PFSK-1 (cell line): ENCODE data around the gene TCF7L1.

Experiments
- FOXP2 ChIP-seq: optimal IDR thresholded peaks from 2 replicates; pipeline ENCODE3; 2011; ENCODE audit warnings: borderline replicate concordance, control low read depth, inconsistent platforms; ENCODE audit not compliant: insufficient read depth; ENCODE audit errors: extremely low read length, extremely low read depth
- POLR2AphosphoS5 ChIP-seq: IDR thresholded peaks from 2 replicates; pipeline ENCODE4 v1.6.1; 2012; ENCODE audit warnings: low read depth, mild to moderate bottlenecking, control low read depth, low read length, moderate library complexity
- SIN3A ChIP-seq: IDR thresholded peaks from 2 replicates; pipeline ENCODE4 v1.6.1; 2012; ENCODE audit warnings: mild to moderate bottlenecking, low read length, moderate library complexity, borderline replicate concordance; ENCODE audit not compliant: insufficient read depth
- TAF1 ChIP-seq: IDR thresholded peaks from 2 replicates; pipeline ENCODE4 v1.6.1; 2012; ENCODE audit warnings: low read length, control low read depth, borderline replicate concordance; ENCODE audit not compliant: insufficient read depth
- TF ChIP-seq, protein P1 (sequence below), 2 experiments: IDR thresholded peaks; 2 replicates each; pipeline versions ENCODE4 v1.6.1 to v1.8.0; 2011 to 2012; ENCODE audit warnings: low read depth in 2 of 2, low read length in 2 of 2, control low read depth in 1 of 2, inconsistent platforms in 1 of 2, mild to moderate bottlenecking in 1 of 2, moderate library complexity in 1 of 2; ENCODE audit not compliant: insufficient read depth in 1 of 2

GRCh38 chr2:85288244-85288725 lies 155.1 kb downstream of the TCF7L1 start:
- TF ChIP-seq POLR2AphosphoS5: no peak
- TF ChIP-seq TAF1: no peak
- TF ChIP-seq, protein P1, sequence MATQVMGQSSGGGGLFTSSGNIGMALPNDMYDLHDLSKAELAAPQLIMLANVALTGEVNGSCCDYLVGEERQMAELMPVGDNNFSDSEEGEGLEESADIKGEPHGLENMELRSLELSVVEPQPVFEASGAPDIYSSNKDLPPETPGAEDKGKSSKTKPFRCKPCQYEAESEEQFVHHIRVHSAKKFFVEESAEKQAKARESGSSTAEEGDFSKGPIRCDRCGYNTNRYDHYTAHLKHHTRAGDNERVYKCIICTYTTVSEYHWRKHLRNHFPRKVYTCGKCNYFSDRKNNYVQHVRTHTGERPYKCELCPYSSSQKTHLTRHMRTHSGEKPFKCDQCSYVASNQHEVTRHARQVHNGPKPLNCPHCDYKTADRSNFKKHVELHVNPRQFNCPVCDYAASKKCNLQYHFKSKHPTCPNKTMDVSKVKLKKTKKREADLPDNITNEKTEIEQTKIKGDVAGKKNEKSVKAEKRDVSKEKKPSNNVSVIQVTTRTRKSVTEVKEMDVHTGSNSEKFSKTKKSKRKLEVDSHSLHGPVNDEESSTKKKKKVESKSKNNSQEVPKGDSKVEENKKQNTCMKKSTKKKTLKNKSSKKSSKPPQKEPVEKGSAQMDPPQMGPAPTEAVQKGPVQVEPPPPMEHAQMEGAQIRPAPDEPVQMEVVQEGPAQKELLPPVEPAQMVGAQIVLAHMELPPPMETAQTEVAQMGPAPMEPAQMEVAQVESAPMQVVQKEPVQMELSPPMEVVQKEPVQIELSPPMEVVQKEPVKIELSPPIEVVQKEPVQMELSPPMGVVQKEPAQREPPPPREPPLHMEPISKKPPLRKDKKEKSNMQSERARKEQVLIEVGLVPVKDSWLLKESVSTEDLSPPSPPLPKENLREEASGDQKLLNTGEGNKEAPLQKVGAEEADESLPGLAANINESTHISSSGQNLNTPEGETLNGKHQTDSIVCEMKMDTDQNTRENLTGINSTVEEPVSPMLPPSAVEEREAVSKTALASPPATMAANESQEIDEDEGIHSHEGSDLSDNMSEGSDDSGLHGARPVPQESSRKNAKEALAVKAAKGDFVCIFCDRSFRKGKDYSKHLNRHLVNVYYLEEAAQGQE (IDR thresholded peaks at IDR 0.05; ENCODE audit: insufficient read depth in 1 of 2, low read depth in 2 of 2, low read length in 2 of 2): no peak
- TF ChIP-seq FOXP2: no peak
- TF ChIP-seq SIN3A: no peak
